HG02938 (cell line): ENCODE results near the gene USP35.
"Not testable (repeated sequence)": the region's sequence is repeated elsewhere in the genome, so short reads cannot be mapped to it uniquely, and the experiment has no call there.

ENCODE experiments used
- ATAC-seq: cut with Tn5 transposase; IDR thresholded peaks from one replicate; pipeline ENCODE4 v1.9.1; 2021; ENCODE audit warnings: mild to moderate bottlenecking, moderate library complexity; ENCODE audit not compliant: unreplicated experiment

The USP35 gene

GRCh38 chr11:78216021-78216420 is 27.3 kb downstream of the USP35 start:
- ATAC-seq = no peak

DNA sequence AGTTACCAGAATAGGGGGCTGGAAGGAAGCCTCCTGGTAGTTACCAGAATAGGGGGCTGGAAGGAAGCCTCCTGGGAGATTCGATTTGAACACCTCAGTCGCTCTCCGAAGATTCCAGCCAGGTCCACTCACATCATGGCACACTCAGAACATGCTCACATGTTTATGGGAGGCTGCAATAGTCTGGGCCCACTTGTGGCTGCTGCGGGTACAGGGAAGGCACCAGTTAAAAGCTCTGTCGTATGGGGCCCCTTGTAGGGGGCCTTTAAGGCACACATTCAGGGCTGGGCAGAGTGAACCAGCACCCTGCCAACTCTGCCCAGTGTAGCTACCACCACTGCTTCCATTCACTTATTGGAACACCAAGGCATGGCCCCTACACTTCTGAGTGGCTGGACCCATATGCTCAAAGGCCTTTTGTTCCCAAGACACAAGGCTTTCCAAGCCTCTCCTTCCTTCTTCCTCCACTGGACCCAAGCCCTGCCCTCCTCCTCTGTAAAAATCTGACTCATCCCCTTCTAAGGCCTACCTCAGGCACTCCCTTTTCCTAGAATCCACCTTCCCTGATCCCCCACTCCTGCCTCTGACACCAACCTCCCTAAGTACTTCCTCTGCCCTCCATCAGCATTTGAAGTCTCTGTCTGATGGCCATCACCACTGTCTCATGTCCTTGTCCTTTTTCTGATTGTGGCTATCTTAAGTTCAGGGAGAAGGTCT is 28.0 kb downstream of the USP35 start:
- ATAC-seq = no peak

- ATAC-seq = no peak
Measured at GRCh38 chr11:78217650-78218541, 29.2 kb downstream of the USP35 start.

DNA sequence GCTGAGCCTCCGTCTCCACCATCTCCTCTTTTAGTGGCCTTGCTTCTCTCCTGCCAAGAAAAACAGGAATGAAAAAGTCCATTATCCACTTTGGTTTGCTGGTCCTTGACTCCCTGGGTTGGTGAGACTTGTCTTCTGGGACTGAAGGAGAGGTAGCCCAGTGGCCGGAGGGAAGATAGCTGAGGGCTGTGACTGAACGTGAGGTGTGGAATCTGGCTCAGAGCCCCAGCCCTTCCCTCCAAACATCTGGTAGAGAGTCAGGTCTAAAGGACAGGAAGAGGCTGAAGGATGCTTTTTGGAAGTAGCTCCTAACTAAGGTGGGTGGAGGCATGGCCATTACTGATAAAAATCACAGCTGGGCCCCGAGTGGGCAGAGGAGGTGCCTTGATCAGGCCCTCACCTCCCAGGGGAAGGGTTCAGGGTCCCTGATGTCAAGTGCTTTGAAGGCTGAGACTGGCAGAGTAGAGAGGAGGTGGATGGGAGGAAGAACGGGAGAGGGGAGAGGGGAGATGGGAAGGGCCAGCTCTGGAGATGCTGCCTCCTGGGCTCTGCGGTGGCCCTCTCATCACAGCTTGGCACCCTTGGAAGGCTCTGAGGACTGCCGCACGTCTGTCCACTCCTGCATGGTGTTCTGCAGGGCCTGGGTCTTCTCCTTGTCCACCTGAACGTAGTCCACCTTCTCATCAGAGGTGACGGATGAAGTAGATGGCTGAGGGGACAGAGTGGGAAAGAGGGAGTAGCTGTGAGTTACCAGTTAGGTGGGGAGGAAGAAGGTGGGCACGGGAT is 30.2 kb downstream of the USP35 start:
- no peak for ATAC-seq

DNA sequence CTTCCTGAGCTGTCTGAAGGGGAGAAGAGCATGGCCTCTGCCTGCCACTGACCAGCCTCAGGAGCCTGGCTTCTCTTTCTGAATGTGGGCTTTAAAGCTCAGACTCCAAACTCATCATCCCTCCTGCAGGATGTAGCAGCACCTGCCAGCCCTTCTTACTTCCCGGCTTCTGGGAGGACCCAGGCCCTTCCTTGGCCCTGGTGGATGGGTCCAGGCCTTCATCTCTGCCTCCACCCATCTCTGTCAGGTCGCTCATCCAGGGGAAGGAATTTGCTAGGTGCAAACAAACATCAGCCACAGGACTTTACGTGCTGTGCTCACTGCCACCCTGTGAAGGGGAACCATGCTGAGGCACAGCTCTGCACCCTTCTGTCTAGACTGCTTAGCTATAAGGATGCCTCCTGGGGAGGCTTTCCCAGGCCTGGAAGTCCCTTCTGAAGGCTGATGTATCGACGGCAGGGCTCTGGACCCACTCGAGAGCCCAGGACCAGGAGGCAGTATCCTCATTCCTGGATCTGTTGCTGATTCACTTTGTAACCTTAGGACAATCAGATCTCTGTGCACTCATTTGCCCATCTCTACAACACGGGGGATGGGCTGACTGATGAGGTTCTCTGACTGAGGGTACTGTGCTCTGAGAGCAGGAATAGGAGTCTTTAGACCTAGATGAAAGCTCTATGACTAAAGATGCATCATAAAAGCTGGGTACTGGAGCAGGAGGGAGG is 30.9 kb downstream of the USP35 start:
- no peak for ATAC-seq

GRCh38 chr11:78220218-78221157 is 31.8 kb downstream of the USP35 start:
- ATAC-seq = no peak

- ATAC-seq = no peak
Measured at GRCh38 chr11:78221396-78222315, 32.9 kb downstream of the USP35 start.

DNA sequence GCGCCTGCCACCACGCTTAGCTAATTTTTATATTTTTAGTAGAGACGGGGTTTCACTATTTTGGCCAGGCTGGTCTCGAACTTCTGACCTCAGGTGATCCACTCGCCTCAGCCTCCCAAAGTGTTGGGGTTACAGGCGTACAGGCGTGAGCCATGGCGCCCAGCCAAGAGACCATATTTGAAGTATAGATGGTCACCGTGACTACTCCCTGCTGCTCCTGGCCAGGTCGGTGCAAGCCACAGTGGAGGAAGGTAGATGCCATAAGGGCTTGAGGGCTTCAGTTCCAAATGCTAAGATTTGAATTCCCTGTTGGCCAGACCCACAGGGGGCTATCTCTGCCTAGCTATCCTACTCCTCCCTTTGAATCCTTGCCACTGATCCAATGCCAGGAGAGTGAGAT is 34.0 kb downstream of the USP35 start:
- not testable (repeated sequence) for ATAC-seq

DNA sequence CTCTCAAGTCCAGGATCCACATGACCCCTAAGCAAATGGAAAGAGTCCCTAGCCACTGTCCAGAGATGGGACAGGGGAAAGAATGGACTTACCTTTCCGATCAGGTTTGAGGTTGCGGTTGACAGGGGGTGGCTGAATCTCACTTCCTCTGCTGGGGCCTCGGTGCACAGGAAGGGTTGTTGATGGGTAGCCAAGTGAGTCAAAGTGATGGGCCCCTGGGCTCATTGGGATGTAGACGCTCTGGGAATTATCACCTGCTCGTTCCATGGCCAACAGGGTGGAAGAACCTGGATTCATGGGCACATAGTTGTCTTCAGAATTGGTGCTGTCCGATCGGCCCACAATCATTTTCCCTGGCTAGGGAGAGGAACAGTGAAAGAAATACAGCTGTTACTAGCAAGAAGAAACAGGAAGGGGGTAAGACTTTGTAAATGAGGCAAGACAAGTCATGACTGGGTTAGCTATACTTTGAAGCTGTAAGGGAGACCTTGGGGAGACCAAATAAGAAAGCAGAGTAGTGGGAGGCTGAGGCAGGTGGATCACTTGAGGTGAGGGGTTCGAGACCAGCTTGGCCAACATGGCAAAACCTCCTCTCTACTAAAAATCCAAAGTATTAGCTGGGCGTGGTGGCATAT is 34.7 kb downstream of the USP35 start:
- ATAC-seq = peak; percentile 82

DNA sequence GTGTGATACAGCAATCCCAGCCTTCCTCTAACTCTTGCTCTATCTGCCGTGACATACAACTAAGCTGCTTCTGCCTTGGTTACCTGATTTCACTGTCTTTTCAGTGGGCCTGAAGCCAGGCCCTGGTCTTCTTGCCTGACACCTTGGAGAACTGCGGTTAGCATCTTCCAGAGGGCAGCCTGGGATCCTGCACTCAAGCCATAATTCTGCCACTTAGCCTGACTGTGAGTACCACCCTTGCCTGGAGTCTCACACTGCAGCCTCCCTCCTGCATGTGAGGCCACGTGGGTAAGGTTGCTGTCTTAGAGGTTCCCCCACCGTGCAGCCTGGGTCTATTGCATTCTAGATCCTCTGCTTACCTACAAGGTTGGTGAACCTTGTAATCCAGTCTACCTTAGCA is 35.8 kb downstream of the USP35 start:
- ATAC-seq = no peak

- ATAC-seq = no peak
Measured at GRCh38 chr11:78224906-78225420, 36.2 kb downstream of the USP35 start.

DNA sequence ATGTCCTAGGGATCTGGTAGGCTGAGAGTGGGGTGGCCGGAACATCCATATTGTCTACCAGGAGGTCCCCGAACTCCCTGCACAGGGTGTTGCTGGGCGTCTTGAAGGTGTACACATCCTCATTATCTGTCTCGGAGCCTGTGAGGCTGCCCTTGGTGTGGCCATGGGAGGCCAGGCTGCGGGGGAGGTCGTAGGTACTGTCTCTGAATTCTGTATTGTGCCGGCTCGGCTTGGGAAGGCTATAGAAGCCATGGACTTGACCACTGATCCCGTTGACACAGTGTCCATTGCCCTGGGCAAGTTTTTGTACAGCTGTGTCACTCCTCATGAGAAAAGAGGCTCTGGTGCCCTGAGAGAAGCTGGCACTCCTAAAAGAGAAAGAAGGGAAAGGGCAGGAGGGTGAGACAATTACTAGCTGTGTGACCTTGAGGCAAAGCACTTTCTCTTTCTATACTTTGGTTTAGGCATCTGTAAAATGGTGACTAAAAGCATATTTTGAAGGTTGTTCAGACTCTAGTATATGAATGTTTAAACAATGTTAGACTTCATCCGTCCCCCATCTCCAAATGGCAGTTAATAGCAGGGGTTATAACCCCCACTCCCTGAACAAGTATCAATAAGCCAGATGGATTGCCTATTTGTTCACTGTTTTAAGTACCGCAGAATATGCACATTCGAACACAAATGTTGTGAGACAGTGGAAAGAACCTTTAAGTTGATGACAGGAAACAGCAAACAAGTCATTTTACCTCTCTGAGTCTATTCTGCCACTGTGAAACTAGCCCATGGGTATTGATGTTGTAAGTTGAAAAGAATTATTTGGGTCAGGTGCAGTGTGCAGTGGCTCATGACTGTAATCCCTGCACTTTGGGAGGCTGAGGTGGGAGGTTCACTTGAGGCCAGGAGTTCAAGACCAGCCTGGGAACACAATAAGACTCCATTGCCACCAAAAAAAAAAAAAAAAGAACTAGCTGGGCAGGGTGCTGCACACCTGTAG is 38.3 kb downstream of the USP35 start:
- no peak for ATAC-seq

DNA sequence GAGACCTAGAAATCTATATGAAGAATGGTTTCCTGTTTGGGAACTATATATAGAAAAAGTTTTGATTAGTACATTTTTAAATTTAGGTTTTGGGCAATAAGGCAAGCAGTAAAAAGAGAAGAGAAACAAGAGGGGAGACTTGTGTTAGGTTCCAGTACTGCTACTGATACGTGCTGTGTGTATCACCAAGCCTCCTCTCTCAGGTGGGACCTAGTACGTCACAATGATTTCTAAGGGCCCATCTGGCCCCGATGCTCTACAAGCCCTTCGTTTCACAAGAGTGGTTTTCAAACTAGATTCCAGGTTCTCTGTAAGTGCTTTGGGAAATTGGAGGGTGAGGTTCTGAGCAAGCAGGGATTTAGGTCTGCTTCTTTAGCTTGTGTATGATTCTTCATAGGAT is 39.2 kb downstream of the USP35 start:
- ATAC-seq = no peak

DNA sequence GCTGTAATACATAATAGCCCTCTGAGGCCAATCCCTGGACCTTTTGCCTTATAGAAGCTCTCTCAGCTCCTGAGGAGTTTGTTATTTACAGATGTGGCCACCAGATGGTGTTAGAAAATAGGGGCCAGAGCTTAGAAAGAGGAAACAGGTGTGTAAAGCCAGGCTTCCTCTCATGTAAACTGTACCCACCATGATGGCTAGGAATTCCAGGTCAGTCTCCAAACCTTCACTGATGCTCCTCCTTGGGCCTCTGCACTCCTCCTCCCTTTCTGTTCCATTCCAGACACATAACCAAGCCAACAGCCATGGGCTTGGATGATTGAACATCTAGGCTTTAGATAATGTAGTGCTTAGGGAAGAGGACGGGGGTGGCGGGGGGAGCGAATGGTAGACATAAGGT is 39.7 kb downstream of the USP35 start:
- ATAC-seq = peak; percentile 61

- no peak for ATAC-seq
Measured at GRCh38 chr11:78229106-78229505, 40.4 kb downstream of the USP35 start.

DNA sequence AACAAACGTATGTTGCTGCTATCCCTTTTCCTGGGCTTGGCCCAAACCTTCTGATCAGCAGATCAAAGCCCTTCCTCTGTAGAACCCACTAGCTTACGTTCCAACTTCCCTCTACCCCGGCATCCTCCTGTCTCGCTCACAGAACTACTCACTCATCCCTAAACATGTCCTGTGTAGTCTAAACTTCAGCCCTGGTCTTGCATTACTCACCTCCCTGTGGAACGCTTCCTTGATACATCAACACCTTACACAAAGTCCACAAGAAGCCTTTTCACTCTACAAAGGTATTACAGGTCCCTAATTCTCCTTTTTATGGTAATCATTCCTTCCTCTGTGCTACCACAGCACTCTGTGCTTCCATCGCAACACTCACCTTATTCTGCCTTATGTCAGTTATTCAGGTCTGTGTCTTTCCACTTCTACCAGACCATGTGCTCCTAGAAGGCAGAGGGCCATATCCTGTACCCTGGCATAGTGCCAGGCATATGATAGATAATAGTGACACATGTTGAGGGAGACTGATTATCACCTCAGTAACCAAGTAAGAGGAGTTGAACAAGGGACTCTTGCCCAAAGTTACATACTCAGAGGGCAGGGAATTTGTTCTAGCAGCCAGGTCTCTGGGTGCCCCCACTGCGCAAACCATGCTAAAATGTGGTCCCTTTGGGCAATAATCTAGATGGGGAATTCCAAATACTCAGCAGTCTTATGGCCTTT is 41.6 kb downstream of the USP35 start:
- no peak for ATAC-seq
